Bronchial epithelial cell (primary cell): Measurements from ENCODE around the gene TEX10. TPM values are rescaled to one million over a fixed set of nuclear protein-coding genes. Genes with fewer than 3 reads are reported as not detected.

ENCODE experiments used
- DNase-seq: peaks from one replicate; pipeline ENCODE4 v3.0.0-alpha.2; 2010; ENCODE audit warnings: low read depth
- FAIRE-seq: peaks from 2 replicates; lab custom pipeline; 2011; peaks lifted over from hg19 to GRCh38; lab: Jason Lieb, UNC
- H3K27me3 ChIP-seq: 2 replicates; pipeline ENCODE4 v1.5.1; 2011; ENCODE audit warnings: low read length; ENCODE audit not compliant: control insufficient read depth, insufficient read depth
- H3K36me3 ChIP-seq: 2 replicates; pipeline ENCODE4 v1.5.1; 2011; ENCODE audit warnings: low read length; ENCODE audit not compliant: control insufficient read depth, insufficient read depth
- H3K4me3 ChIP-seq: 2 replicates; pipeline ENCODE4 v1.5.1; 2011; ENCODE audit warnings: mild to moderate bottlenecking, low read depth, low read length, control low read depth
- CTCF ChIP-seq: IDR thresholded peaks from 2 replicates; pipeline ENCODE4 v1.5.1; 2011; ENCODE audit warnings: mild to moderate bottlenecking, moderate library complexity, low read length, control low read depth, inconsistent platforms; ENCODE audit not compliant: insufficient read depth, severe bottlenecking
- total RNA-seq: library from RNA; depleted of rRNA; stranded (reverse); fragments of >200 nt; gene quantifications from 2 replicates; pipeline ENCODE4 v1.2.1, GENCODE V29; 2014

Gene TEX10
- 22.9 and 30.0 TPM in 2 replicates for total RNA-seq

GRCh38 chr9:100352727-100353505 lies at the start of gene TEX10:
Gene TEX10, minus strand, starts transcription at chr9:100352942. Its CDS starts 3,579 bp downstream, at chr9:100349363.
- no peak for FAIRE-seq

GRCh38 chr9:100401042-100401441 lies 48.3 kb upstream of the TEX10 start:
- Histone ChIP-seq H3K36me3 (no peaks in the 10 kb centered on the region), H3K27me3 (no peaks in the 10 kb centered on the region), H3K4me3 (no peak overlapping the region)
- FAIRE-seq (no peak), DNase-seq (no peak)
- TF ChIP-seq CTCF = no peak

More at GRCh38 chr9:100352727-100353505, at the start of gene TEX10:
- no peak for TF ChIP-seq CTCF
- H3K4me3 ChIP-seq = peak within 1 kb of the TSS; percentile 89
- H3K27me3 ChIP-seq = no peaks in the 10 kb centered on the region
- H3K36me3 ChIP-seq = no peaks in the 10 kb centered on the region
- peak; percentile 49 for DNase-seq

- DNase-seq = no peak
- no peaks in the 10 kb centered on the region for H3K27me3 ChIP-seq
- FAIRE-seq = no peak
- no peaks in the 10 kb centered on the region for H3K36me3 ChIP-seq
- no peak for TF ChIP-seq CTCF
- H3K4me3 ChIP-seq = no peak overlapping the region
Observed at GRCh38 chr9:100397529-100398266, 45.0 kb upstream of the TEX10 start.

GRCh38 chr9:100396769-100397168 lies 44.0 kb upstream of the TEX10 start:
- FAIRE-seq = no peak
- DNase-seq = no peak
- Histone ChIP-seq H3K36me3 (no peaks in the 10 kb centered on the region), H3K27me3 (no peaks in the 10 kb centered on the region), H3K4me3 (no peak overlapping the region)
- TF ChIP-seq CTCF = no peak

- no peak overlapping the region for H3K4me3 ChIP-seq
- no peak for TF ChIP-seq CTCF
- DNase-seq = peak; percentile 23
- H3K36me3 ChIP-seq = no peaks in the 10 kb centered on the region
- FAIRE-seq = peak; percentile 28
- H3K27me3 ChIP-seq = no peaks in the 10 kb centered on the region
Observed at GRCh38 chr9:100394816-100395215, 42.1 kb upstream of the TEX10 start.
